WTC11 (cell line): ENCODE results near the gene MYO15B. TPM values are rescaled to one million over a fixed set of nuclear protein-coding genes. Genes with fewer than 3 reads are reported as not detected.

ENCODE experiments used
- ATAC-seq: fragments of 200-7000 bp; cut with Tn5 transposase; 2 replicates; pipeline ENCODE4 v1.10.0; 2021; ENCODE audit warnings: mild to moderate bottlenecking, moderate library complexity
- CTCF ChIA-PET: fragments of 300-600 bp; sonication (Branson Sonifier 250); formaldehyde crosslinking; loops from one replicate; lab custom pipeline; 2021; ENCODE audit warnings: antibody characterized with exemption; lab: Charles Lee
- POLR2A ChIA-PET: fragments of 350-600 bp; sonication (Branson Sonifier 250); formaldehyde crosslinking; loops from one replicate; lab custom pipeline; 2021; ENCODE audit warnings: antibody characterized with exemption; lab: Charles Lee
- DNase-seq: peaks from one replicate; pipeline ENCODE4 v3.0.0; 2021; ENCODE audit warnings: low spot score
- H3K27ac Mint-ChIP-seq: 2 replicates; pipeline ENCODE4 v1.8.0; 2021; ENCODE audit warnings: mixed read lengths
- H3K27me3 Mint-ChIP-seq: 2 replicates; pipeline ENCODE4 v1.8.0; 2021; ENCODE audit warnings: low read depth, mild to moderate bottlenecking, moderate library complexity, mixed read lengths
- H3K36me3 Mint-ChIP-seq: 2 replicates; pipeline ENCODE4 v1.8.0; 2021; ENCODE audit warnings: mixed read lengths
- H3K4me1 Mint-ChIP-seq: 2 replicates; pipeline ENCODE4 v1.8.0; 2022; ENCODE audit warnings: mixed read lengths
- H3K4me3 Mint-ChIP-seq: 2 replicates; pipeline ENCODE4 v1.8.0; 2021; ENCODE audit warnings: mild to moderate bottlenecking, moderate library complexity, mixed read lengths
- H3K9me3 Mint-ChIP-seq: 2 replicates; pipeline ENCODE4 v1.8.0; 2021; ENCODE audit warnings: mixed read lengths
- ARID4B ChIP-seq: sonication (generic); formaldehyde crosslinking; IDR thresholded peaks from 2 replicates; pipeline ENCODE4 v1.8.0; 2023; ENCODE audit warnings: missing genetic modification reagents, mild to moderate bottlenecking, borderline replicate concordance
- CREB1 ChIP-seq: sonication (generic); formaldehyde crosslinking; IDR thresholded peaks from 2 replicates; pipeline ENCODE4 v1.8.0; 2023; ENCODE audit warnings: mild to moderate bottlenecking, missing genetic modification reagents
- CREM ChIP-seq: sonication (generic); formaldehyde crosslinking; IDR thresholded peaks from 2 replicates; pipeline ENCODE4 v1.8.1; 2022; ENCODE audit warnings: mild to moderate bottlenecking, missing genetic modification reagents, moderate library complexity
- E2F1 ChIP-seq: sonication (generic); formaldehyde crosslinking; IDR thresholded peaks from 2 replicates; pipeline ENCODE4 v1.8.0; 2022; ENCODE audit warnings: mild to moderate bottlenecking, missing genetic modification reagents
- E2F5 ChIP-seq: sonication (generic); formaldehyde crosslinking; IDR thresholded peaks from 2 replicates; pipeline ENCODE4 v1.8.1; 2022; ENCODE audit warnings: mild to moderate bottlenecking, moderate library complexity, missing genetic modification reagents
- ESRRA ChIP-seq: sonication (generic); formaldehyde crosslinking; IDR thresholded peaks from 2 replicates; pipeline ENCODE4 v1.8.1; 2022; ENCODE audit warnings: mild to moderate bottlenecking, missing genetic modification reagents, borderline replicate concordance
- ETV6 ChIP-seq: sonication (generic); formaldehyde crosslinking; IDR thresholded peaks from 2 replicates; pipeline ENCODE4 v1.8.1; 2022; ENCODE audit warnings: mild to moderate bottlenecking, missing genetic modification reagents
- FOXK1 ChIP-seq: sonication (generic); formaldehyde crosslinking; IDR thresholded peaks from 2 replicates; pipeline ENCODE4 v1.8.0; 2022; ENCODE audit warnings: mild to moderate bottlenecking, moderate library complexity, missing genetic modification reagents
- FOXP1 ChIP-seq: sonication (generic); formaldehyde crosslinking; IDR thresholded peaks from 2 replicates; pipeline ENCODE4 v1.8.0; 2022; ENCODE audit warnings: missing genetic modification reagents, mild to moderate bottlenecking, moderate library complexity, borderline replicate concordance
- GABPB1 ChIP-seq: sonication (generic); formaldehyde crosslinking; IDR thresholded peaks from 2 replicates; pipeline ENCODE4 v1.8.1; 2023; ENCODE audit warnings: mild to moderate bottlenecking, missing genetic modification reagents
- GRHL2 ChIP-seq: fragments of 250-450 bp; sonication (Bioruptor Pico); IDR thresholded peaks from 2 replicates; pipeline ENCODE4 v1.8.0; 2022; ENCODE audit warnings: mild to moderate bottlenecking, moderate library complexity; ENCODE audit not compliant: insufficient replicate concordance, severe bottlenecking
- KAT7 ChIP-seq: sonication (generic); formaldehyde crosslinking; IDR thresholded peaks from 2 replicates; pipeline ENCODE4 v1.8.1; 2023; ENCODE audit warnings: missing genetic modification reagents, mild to moderate bottlenecking, borderline replicate concordance
- MLX ChIP-seq: sonication (generic); formaldehyde crosslinking; IDR thresholded peaks from 2 replicates; pipeline ENCODE4 v1.8.1; 2023; ENCODE audit warnings: mild to moderate bottlenecking, missing genetic modification reagents, moderate library complexity
- NFATC4 ChIP-seq: fragments of 250-450 bp; sonication (Bioruptor Pico); IDR thresholded peaks from 2 replicates; pipeline ENCODE4 v1.9.0; 2021; ENCODE audit warnings: mild to moderate bottlenecking
- NFYB ChIP-seq: sonication (generic); formaldehyde crosslinking; conservative IDR thresholded peaks from 2 replicates; pipeline ENCODE4 v1.8.0; 2022; ENCODE audit warnings: low read depth, missing genetic modification reagents
- PRRX2 ChIP-seq: fragments of 250-450 bp; sonication (Bioruptor Pico); IDR thresholded peaks from 2 replicates; pipeline ENCODE4 v1.8.0; 2021; ENCODE audit warnings: mild to moderate bottlenecking
- TEAD1 ChIP-seq: sonication (generic); formaldehyde crosslinking; IDR thresholded peaks from 2 replicates; pipeline ENCODE4 v1.8.0; 2022; ENCODE audit warnings: mild to moderate bottlenecking, missing genetic modification reagents
- USF2 ChIP-seq: sonication (generic); formaldehyde crosslinking; IDR thresholded peaks from 2 replicates; pipeline ENCODE4 v1.8.1; 2023; ENCODE audit warnings: mild to moderate bottlenecking, missing genetic modification reagents, moderate library complexity
- ZNF263 ChIP-seq: sonication (generic); formaldehyde crosslinking; IDR thresholded peaks from 2 replicates; pipeline ENCODE4 v1.8.1; 2022; ENCODE audit warnings: low read depth, mild to moderate bottlenecking, moderate library complexity, missing genetic modification reagents
- total RNA-seq: library from RNA; stranded (reverse); gene quantifications from 3 replicates; pipeline ENCODE4 v1.2.3, GENCODE V29; 2021
- TF ChIP-seq, protein P1 (sequence below): sonication (generic); formaldehyde crosslinking; IDR thresholded peaks from 2 replicates; pipeline ENCODE4 v1.8.0; 2022; ENCODE audit warnings: mild to moderate bottlenecking, missing genetic modification reagents
- TF ChIP-seq, protein P2 (sequence below): sonication (generic); formaldehyde crosslinking; IDR thresholded peaks from 2 replicates; pipeline ENCODE4 v1.8.0; 2022; ENCODE audit warnings: mild to moderate bottlenecking, missing genetic modification reagents
- TF ChIP-seq, protein P3 (sequence below): sonication (generic); formaldehyde crosslinking; IDR thresholded peaks from 2 replicates; pipeline ENCODE4 v1.8.1; 2023; ENCODE audit warnings: mild to moderate bottlenecking, moderate library complexity, missing genetic modification reagents

MYO15B gene
- total RNA-seq, 1 experiment from 2014 or later = 35.6 TPM

DNA sequence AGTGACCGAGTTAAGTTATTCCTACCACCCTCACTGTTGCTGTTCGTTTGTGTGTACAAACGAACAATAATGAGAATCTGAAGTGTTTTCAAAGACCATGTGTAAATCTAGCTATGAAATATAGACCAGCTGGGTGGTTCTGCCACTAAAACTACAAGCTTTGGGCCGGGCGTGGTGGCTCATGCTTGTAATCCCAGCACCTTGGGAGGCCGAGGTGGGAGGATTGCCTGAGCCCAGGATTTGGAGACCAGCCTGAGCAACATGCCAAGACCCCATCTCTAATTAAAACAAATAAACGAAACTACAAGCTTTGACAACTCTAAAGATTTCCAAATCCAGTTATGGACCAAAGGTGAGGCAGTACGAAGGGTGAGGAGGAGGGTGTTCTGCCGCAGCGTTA, 78.4 kb downstream of the MYO15B start (continued):
- no peak for TF ChIP-seq MLX (CRISPR knock-in tag)

- Mint-ChIP-seq H3K4me1 (peaks cover 12% of the 10 kb centered on the region), H3K27ac (peak within 1 kb of the TSS; percentile 65; the same call in 1 of the 2 replicates), H3K36me3 (peaks cover 45% of the 10 kb centered on the region), H3K27me3 (no peaks in the 10 kb centered on the region), H3K4me3 (no peak within 1 kb of the TSS), H3K9me3 (no peaks in the 10 kb centered on the region)
- POLR2A ChIA-PET = interaction anchor here (0.6 to 1.0 kb wide), 4 partner anchors 34 to 293 kb away, joined by 3 to 6 read pairs (median 4); partner anchors contain the start of gene SMIM5
- ATAC-seq = peak; percentile 100
- DNase-seq = peak; percentile 96
- CTCF ChIA-PET = interaction anchor here (0.6 to 3.6 kb wide), 16 partner anchors 8 to 383 kb away, joined by 3 to 22 read pairs (median 3); partner anchors contain the start of genes GALK1, SMIM5 and TSEN54
- TF ChIP-seq PRRX2 (CRISPR knock-in tag) (no peak), GABPB1 (CRISPR knock-in tag) (peak; percentile 94), ZNF263 (CRISPR knock-in tag) (no peak), ARID4B (CRISPR knock-in tag) (0 out of 2 replicates have a peak, but pooled peaks have one; percentile 22), FOXP1 (CRISPR knock-in tag) (peak; percentile 30; the same call in 1 of the 2 replicates), ESRRA (CRISPR knock-in tag) (no peak), NFATC4 (CRISPR knock-in tag) (no peak), CREB1 (CRISPR knock-in tag) (0 out of 2 replicates have a peak, but pooled peaks have one; percentile 14), CREM (CRISPR knock-in tag) (peak; percentile 99), FOXK1 (CRISPR knock-in tag) (peak; percentile 96), ETV6 (CRISPR knock-in tag) (peak; percentile 53; the same call in 1 of the 2 replicates), KAT7 (no peak), E2F5 (CRISPR knock-in tag) (no peak), GRHL2 (CRISPR knock-in tag) (no peak), TEAD1 (peak; percentile 65; the same call in 1 of the 2 replicates), E2F1 (CRISPR knock-in tag) (no peak), USF2 (peak; percentile 48), NFYB (CRISPR knock-in tag) (peak; percentile 70)
- TF ChIP-seq, protein P1, sequence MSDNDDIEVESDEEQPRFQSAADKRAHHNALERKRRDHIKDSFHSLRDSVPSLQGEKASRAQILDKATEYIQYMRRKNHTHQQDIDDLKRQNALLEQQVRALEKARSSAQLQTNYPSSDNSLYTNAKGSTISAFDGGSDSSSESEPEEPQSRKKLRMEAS (CRISPR knock-in tag) = peak; percentile 76
- TF ChIP-seq, protein P2, sequence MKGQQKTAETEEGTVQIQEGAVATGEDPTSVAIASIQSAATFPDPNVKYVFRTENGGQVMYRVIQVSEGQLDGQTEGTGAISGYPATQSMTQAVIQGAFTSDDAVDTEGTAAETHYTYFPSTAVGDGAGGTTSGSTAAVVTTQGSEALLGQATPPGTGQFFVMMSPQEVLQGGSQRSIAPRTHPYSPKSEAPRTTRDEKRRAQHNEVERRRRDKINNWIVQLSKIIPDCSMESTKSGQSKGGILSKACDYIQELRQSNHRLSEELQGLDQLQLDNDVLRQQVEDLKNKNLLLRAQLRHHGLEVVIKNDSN (CRISPR knock-in tag) = 0 out of 2 replicates have a peak, but pooled peaks have one; percentile 40
- TF ChIP-seq, protein P3, sequence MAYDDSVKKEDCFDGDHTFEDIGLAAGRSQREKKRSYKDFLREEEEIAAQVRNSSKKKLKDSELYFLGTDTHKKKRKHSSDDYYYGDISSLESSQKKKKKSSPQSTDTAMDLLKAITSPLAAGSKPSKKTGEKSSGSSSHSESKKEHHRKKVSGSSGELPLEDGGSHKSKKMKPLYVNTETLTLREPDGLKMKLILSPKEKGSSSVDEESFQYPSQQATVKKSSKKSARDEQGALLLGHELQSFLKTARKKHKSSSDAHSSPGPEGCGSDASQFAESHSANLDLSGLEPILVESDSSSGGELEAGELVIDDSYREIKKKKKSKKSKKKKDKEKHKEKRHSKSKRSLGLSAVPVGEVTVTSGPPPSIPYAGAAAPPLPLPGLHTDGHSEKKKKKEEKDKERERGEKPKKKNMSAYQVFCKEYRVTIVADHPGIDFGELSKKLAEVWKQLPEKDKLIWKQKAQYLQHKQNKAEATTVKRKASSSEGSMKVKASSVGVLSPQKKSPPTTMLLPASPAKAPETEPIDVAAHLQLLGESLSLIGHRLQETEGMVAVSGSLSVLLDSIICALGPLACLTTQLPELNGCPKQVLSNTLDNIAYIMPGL (CRISPR knock-in tag) = peak; percentile 39; the same call in 1 of the 2 replicates
These were observed 79.6 kb downstream of the MYO15B start, which contains the start of the genes RECQL5 and SAP30BP for GRCh38 chr17:75666959-75667790. RECQL5 (minus strand) TSS chr17:75667154; CDS start chr17:75666557, 597 bp downstream. SAP30BP (plus strand) TSS chr17:75667338; CDS start chr17:75667373, 35 bp downstream.
